A673 (cell line): ENCODE results near the gene APBB2. TPM values are rescaled to one million over a fixed set of nuclear protein-coding genes. Genes with fewer than 3 reads are reported as not detected.

Experiments used
- BruUV-seq: library from RNA; stranded (reverse); fragments of 400-500 nt; replicated peaks from 2 replicates; lab custom pipeline; 2021; lab: Mats Ljungman, UMichigan
- CTCF ChIA-PET: fragments of 300-600 bp; sonication (Branson Sonifier 250); formaldehyde crosslinking; loops from one replicate; lab custom pipeline; 2022; ENCODE audit warnings: antibody characterized with exemption; lab: Charles Lee
- POLR2A ChIA-PET: fragments of 300-600 bp; sonication (Branson Sonifier 250); formaldehyde crosslinking; loops from one replicate; lab custom pipeline; 2022; ENCODE audit warnings: antibody characterized with exemption; ENCODE audit not compliant: low non-redundant PET; lab: Charles Lee
- DNase-seq: peaks from one replicate; pipeline ENCODE4 v3.0.0-alpha.2; 2015; ENCODE audit warnings: low spot score
- H3K27ac ChIP-seq: fragments of 200-600 bp; sonication (generic); 2 replicates; pipeline ENCODE4 v1.5.1; 2016; ENCODE audit warnings: mixed run types, low read depth, mild to moderate bottlenecking, mixed read lengths, antibody characterized with exemption, low read length; ENCODE audit not compliant: poor library complexity, severe bottlenecking
- H3K27me3 ChIP-seq: fragments of 200-600 bp; sonication (generic); replicated peaks from 2 replicates; pipeline ENCODE4 v1.6.1; 2017; ENCODE audit warnings: mixed run types, low read depth, mild to moderate bottlenecking, mixed read lengths, antibody characterized with exemption, low read length; ENCODE audit not compliant: insufficient read depth, poor library complexity
- H3K36me3 ChIP-seq: fragments of 200-600 bp; sonication (generic); 2 replicates; pipeline ENCODE4 v1.6.1; 2016; ENCODE audit warnings: mixed run types, mild to moderate bottlenecking, mixed read lengths, antibody characterized with exemption, low read length; ENCODE audit not compliant: insufficient read depth, poor library complexity, severe bottlenecking
- H3K4me1 ChIP-seq: fragments of 200-600 bp; sonication (generic); 2 replicates; pipeline ENCODE4 v1.6.1; 2017; ENCODE audit warnings: mixed run types, mild to moderate bottlenecking, mixed read lengths, antibody characterized with exemption, low read length; ENCODE audit not compliant: insufficient read depth, poor library complexity, severe bottlenecking
- H3K4me3 ChIP-seq: fragments of 200-600 bp; sonication (generic); 2 replicates; pipeline ENCODE4 v1.5.1; 2016; ENCODE audit warnings: low read depth, mixed run types, mild to moderate bottlenecking, mixed read lengths, low read length; ENCODE audit not compliant: poor library complexity, severe bottlenecking
- H3K9me3 ChIP-seq: fragments of 200-600 bp; sonication (generic); 2 replicates; pipeline ENCODE4 v1.6.1; 2016; ENCODE audit warnings: mixed run types, low read depth, mild to moderate bottlenecking, mixed read lengths, antibody characterized with exemption, low read length; ENCODE audit not compliant: poor library complexity, severe bottlenecking
- CTCF ChIP-seq: fragments of 300-800, 200-600 bp; sonication (generic); conservative IDR thresholded peaks from 2 replicates; pipeline ENCODE4 v1.5.1; 2017; ENCODE audit warnings: low read depth, mild to moderate bottlenecking, antibody characterized with exemption, low read length, moderate library complexity, mixed read lengths
- EZH2 ChIP-seq: fragments of 200-600 bp; sonication (generic); IDR thresholded peaks from 2 replicates; pipeline ENCODE4 v1.6.1; 2017; ENCODE audit warnings: borderline replicate concordance, low read depth, mild to moderate bottlenecking, mixed read lengths, antibody characterized with exemption, low read length; ENCODE audit not compliant: poor library complexity, severe bottlenecking
- intact Hi-C: fragments of 100-400 bp; cut with micrococcal nuclease; formaldehyde crosslinking; loops from one replicate; pipeline ENCODE4 v1.10.0; 2022; ENCODE audit not compliant: unreplicated experiment
- total RNA-seq: library from RNA; stranded (reverse); gene quantifications from 2 replicates; pipeline ENCODE4 v1.2.3, GENCODE V29; 2021

The APBB2 gene
- total RNA-seq, 1 experiment from 2014 or later = 10.3 TPM

GRCh38 chr4:40848940-40849339 lies 365.4 kb downstream of the APBB2 start:
- DNase-seq = no peak
- H3K27ac ChIP-seq = no peak overlapping the region
- no TSS peak for BruUV-seq
- TF ChIP-seq EZH2 (no peak), CTCF (no peak)
- H3K4me1 ChIP-seq = no peaks in the 10 kb centered on the region
- no peaks in the 10 kb centered on the region for H3K36me3 ChIP-seq
- POLR2A ChIA-PET = interaction anchor here (0.6 kb wide), 1 partner anchor 166 kb away, joined by 11 read pairs; no protein-coding TSS in a partner anchor
- no peaks in the 10 kb centered on the region for H3K27me3 ChIP-seq
- no peaks in the 10 kb centered on the region for H3K9me3 ChIP-seq
- H3K4me3 ChIP-seq = no peak overlapping the region
- CTCF ChIA-PET = interaction anchor here (1.2 kb wide), 1 partner anchor 8 kb away, joined by 10 read pairs; no protein-coding TSS in a partner anchor
- intact Hi-C loops = no loop called here

GRCh38 chr4:40848251-40848650 lies 366.1 kb downstream of the APBB2 start:
- Histone ChIP-seq H3K27ac (no peak overlapping the region), H3K36me3 (no peaks in the 10 kb centered on the region), H3K27me3 (no peaks in the 10 kb centered on the region), H3K4me1 (no peaks in the 10 kb centered on the region), H3K4me3 (no peak overlapping the region), H3K9me3 (no peaks in the 10 kb centered on the region)
- POLR2A ChIA-PET = no interaction called here
- intact Hi-C loops = no loop called here
- no TSS peak for BruUV-seq
- CTCF ChIA-PET = interaction anchor here (1.2 kb wide), 1 partner anchor 7 kb away, joined by 10 read pairs; no protein-coding TSS in a partner anchor
- no peak for DNase-seq
- TF ChIP-seq CTCF (no peak), EZH2 (no peak)

DNA sequence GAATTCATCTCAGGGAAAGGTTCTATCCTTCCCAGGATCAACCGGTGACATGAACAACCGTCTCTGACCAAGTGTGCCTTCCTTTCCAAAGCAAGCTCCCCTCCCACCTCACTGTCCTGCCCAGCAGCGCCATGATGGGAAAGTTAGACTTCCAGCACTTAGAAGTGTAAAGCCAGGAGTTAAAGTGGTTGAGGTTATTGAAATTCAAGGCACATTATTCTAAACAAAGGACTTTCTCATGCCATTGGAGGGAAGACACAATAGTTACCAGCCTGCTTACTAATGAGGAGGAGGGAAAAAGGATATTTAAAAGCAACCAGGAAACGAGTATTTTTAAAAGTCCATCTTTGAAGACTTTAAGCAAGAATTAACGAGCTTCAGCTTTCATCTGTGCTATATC lies 367.8 kb downstream of the APBB2 start:
- Histone ChIP-seq H3K4me1 (no peaks in the 10 kb centered on the region), H3K9me3 (no peaks in the 10 kb centered on the region), H3K4me3 (no peak overlapping the region), H3K36me3 (no peaks in the 10 kb centered on the region), H3K27me3 (no peaks in the 10 kb centered on the region), H3K27ac (no peak overlapping the region)
- POLR2A ChIA-PET = no interaction called here
- TF ChIP-seq CTCF = no peak
- CTCF ChIA-PET = no interaction called here
- no TSS peak for BruUV-seq
- DNase-seq = no peak
- intact Hi-C loops = no loop called here
